Endothelial cell of umbilical vein (primary cell): Measurements from ENCODE around the gene KDSR.

Experiments
- CTCF ChIP-seq, 2 donors: IDR thresholded peaks; 1 replicate in 1 of 2; 2 replicates in 1 of 2; pipeline ENCODE4 v1.5.1; 2011; ENCODE audit warnings: low read length in 2 of 2, mild to moderate bottlenecking in 2 of 2, moderate library complexity in 2 of 2, control low read depth in 1 of 2, inconsistent platforms in 1 of 2, low read depth in 1 of 2; ENCODE audit not compliant: insufficient read depth in 1 of 2; ENCODE audit errors: extremely low read depth in 1 of 2
- EZH2 ChIP-seq: IDR thresholded peaks from 2 replicates; pipeline ENCODE4 v1.6.1; 2012; ENCODE audit warnings: borderline replicate concordance, low read depth, mild to moderate bottlenecking, moderate library complexity, low read length, inconsistent platforms; ENCODE audit not compliant: severe bottlenecking
- FOS ChIP-seq: IDR thresholded peaks from 2 replicates; pipeline ENCODE4 v1.6.1; 2011; ENCODE audit warnings: mild to moderate bottlenecking, low read length, moderate library complexity, borderline replicate concordance; ENCODE audit not compliant: insufficient read depth
- GATA2 ChIP-seq: IDR thresholded peaks from 2 replicates; pipeline ENCODE4 v1.7.0; 2011; ENCODE audit warnings: low read depth, mild to moderate bottlenecking, moderate library complexity, mixed read lengths, low read length; ENCODE audit not compliant: insufficient read length, insufficient read depth
- JUN ChIP-seq: IDR thresholded peaks from 2 replicates; pipeline ENCODE4 v1.6.1; 2011; ENCODE audit warnings: borderline replicate concordance, low read depth; ENCODE audit not compliant: insufficient read length, insufficient read depth
- MAX ChIP-seq: IDR thresholded peaks from 2 replicates; pipeline ENCODE4 v1.6.1; 2011; ENCODE audit not compliant: insufficient read depth, insufficient read length
- MYC ChIP-seq: IDR thresholded peaks from one replicate; pipeline ENCODE4 v1.6.1; 2011; ENCODE audit warnings: mild to moderate bottlenecking, low read depth, low read length
- POLR2A ChIP-seq: IDR thresholded peaks from 2 replicates; pipeline ENCODE4 v1.6.1; 2012; ENCODE audit warnings: low read depth, mild to moderate bottlenecking, control low read depth, low read length
- POLR2AphosphoS5 ChIP-seq: IDR thresholded peaks from 2 replicates; pipeline ENCODE4 v1.6.1; 2012; ENCODE audit warnings: low read depth, mild to moderate bottlenecking, control low read depth, low read length, moderate library complexity; ENCODE audit not compliant: insufficient read depth

- TF ChIP-seq CTCF (IDR thresholded peaks at IDR 0.05; ENCODE audit: extremely low read depth in 1 of 2, insufficient read depth in 1 of 2, low read depth in 1 of 2, low read length in 2 of 2) (no peak), EZH2 (no peak), POLR2AphosphoS5 (no peak), POLR2A (no peak), MYC (no peak), MAX (no peak), JUN (no peak), GATA2 (no peak), FOS (no peak)
Observed at GRCh38 chr18:63293935-63294334, 73.1 kb downstream of the KDSR start.
